Esophagus squamous epithelium (tissue), 4 donors: ENCODE results near the gene GOLGA6L22.
"Not testable (repeated sequence)": the region's sequence is repeated elsewhere in the genome, so short reads cannot be mapped to it uniquely, and the experiment has no call there.

Experiments used
- CTCF ChIP-seq, 6 experiments: fragments of 450-650 bp in 4 of 6; fragments of 200-600 bp in 2 of 6; sonication (generic) in 2 of 6; IDR thresholded peaks; one replicate each; pipeline ENCODE4 v1.5.1; 2016 to 2019; ENCODE audit warnings: antibody characterized with exemption in 6 of 6, mild to moderate bottlenecking in 4 of 6, moderate library complexity in 4 of 6
- POLR2A ChIP-seq, 4 donors: fragments of 450-650 bp; IDR thresholded peaks; one replicate each; pipeline ENCODE4 v1.6.1; 2017; ENCODE audit warnings: antibody characterized with exemption in 4 of 4, mild to moderate bottlenecking in 4 of 4, moderate library complexity in 3 of 4

- not testable (repeated sequence) for TF ChIP-seq CTCF, POLR2A (IDR thresholded peaks at IDR 0.05)
These were observed 40.5 kb upstream of the GOLGA6L22 start for GRCh38 chr15:22418212-22418611.
